ENCODE measurements around the gene FBXW12.
"Not testable (repeated sequence)": the region's sequence is repeated elsewhere in the genome, so short reads cannot be mapped to it uniquely, and the experiment has no call there.

Gene FBXW12

GRCh38 chr3:48372862-48373435 lies 930 bp downstream of the FBXW12 start:
- no peak for DNase-seq (ENCODE audit: low read depth)

DNA sequence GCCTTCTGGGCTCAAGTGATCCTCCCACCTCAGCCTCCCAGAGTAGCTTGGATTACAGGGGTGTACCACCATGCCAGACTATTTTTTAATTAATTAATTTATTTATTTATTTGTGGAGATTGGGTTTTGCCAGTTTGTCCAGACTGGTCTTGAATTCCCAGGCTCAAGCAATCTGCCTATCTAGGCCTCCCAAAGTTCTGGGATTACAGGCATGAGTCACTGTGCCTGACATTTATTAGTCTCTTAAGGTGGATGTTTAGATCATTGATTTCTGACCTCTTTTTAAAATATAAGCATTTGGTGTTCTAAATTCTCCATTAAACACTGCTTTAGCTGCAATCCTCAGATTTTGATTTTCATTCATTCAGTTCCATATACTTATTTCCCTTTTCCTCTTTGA lies 15.6 kb downstream of the FBXW12 start:
- no peak for DNase-seq (ENCODE audit: low read depth)

DNA sequence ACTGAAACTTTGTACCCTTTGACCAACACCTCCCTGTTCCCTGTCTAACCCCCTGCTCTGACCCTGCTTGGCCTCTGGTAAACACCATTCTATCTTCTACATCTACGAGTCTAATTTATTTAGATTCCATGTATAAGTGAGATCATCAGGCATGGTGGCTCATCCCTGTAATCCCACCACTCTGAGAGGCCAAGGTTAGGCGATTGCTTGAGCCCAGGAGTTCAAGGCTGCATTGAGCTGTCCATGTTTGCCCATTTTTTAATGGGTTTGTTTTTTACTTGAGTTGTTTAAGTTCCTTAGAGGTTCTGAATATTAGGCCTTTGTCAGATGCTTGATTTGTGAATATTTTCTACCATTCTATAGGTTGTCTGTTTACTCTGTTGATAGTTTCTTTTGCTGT lies 16.9 kb downstream of the FBXW12 start:
- DNase-seq (ENCODE audit: low read depth): no peak

DNA sequence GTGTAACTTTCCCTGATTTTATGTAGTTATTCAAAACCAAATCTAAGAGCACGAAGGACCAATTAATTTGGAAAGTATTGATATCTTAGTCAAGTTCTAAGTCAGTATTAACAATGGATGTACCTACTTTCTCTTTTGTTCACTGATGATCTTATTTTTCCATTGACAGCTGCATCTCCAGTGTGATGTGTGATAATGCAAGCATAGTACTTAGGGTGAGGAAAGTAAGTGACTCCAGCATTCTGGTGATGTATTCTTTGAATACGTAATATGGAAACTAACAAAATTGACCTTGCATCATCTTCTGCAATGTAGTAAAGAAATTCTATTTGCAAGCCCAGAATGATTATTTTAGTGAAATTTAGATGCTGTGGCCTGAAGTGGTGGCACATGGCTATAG lies 22.4 kb downstream of the FBXW12 start:
- DNase-seq (ENCODE audit: low read depth): no peak

DNA sequence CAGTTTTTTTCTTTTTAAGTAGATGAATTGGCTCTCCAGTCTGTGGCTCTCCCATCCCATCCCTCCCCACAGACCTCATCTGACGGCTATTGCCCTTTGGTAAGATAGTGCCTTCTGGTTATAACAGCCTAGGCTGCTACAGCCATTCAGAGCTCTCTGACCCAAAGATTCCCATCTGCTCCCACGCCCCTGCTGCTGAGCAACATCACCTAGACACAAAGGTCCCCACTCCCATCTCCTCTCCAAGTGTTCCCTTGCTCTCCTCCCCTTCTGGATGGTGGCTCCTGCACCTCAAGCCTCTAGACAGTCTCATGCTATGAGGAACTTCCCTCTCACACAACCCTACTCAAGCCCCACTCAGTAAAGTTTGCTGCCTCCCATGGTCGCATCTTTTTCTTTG lies 23.7 kb downstream of the FBXW12 start:
- no peak for DNase-seq (ENCODE audit: low read depth)

DNA sequence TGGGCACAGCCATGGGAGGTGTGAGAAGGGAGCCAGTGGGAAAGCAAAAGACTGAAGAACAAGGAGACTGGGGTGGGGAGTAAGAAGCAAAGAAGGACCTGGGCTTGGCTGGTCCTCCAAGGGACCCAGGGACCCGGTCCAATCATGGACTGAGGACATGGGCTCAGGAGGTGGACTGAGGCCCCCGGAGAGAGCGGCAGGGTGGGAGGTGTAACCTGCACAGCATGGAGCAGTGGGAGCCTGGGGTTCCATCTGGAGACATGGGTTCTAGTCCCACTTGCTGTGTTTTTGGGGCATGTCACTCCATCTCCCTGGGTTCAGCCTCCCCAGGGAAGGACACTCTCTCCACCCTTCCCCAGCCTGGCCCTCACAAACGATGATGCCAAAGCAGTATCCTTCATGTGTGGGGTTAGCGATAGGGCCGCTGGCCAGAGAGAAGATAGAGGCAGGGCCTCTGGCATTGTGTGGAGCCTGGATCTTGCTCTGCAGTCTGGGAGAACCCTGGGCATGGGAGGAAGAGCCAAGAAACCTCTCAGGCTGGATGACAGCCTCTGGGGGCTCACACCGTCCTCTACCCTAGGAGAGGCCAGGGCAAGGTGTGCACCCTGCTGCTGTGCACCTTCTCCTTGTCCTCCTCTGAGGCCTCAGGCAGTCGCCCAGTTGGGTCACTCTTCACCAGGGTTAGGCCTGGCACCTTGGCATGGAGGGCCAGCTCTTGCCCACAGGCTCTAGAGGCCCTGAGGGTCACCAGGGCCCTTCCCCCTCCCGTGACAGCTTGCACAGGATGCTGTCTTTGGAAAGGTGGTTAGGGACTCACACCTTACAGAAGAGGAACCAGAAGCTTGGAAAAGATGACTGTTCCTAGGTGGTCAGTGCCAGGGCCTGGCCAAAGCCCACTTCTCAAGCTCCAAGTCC lies 26.0 kb downstream of the FBXW12 start:
- no peak for DNase-seq (ENCODE audit: low read depth)

- DNase-seq (ENCODE audit: low read depth): no peak
Observed at GRCh38 chr3:48398701-48399386, 26.8 kb downstream of the FBXW12 start.

DNA sequence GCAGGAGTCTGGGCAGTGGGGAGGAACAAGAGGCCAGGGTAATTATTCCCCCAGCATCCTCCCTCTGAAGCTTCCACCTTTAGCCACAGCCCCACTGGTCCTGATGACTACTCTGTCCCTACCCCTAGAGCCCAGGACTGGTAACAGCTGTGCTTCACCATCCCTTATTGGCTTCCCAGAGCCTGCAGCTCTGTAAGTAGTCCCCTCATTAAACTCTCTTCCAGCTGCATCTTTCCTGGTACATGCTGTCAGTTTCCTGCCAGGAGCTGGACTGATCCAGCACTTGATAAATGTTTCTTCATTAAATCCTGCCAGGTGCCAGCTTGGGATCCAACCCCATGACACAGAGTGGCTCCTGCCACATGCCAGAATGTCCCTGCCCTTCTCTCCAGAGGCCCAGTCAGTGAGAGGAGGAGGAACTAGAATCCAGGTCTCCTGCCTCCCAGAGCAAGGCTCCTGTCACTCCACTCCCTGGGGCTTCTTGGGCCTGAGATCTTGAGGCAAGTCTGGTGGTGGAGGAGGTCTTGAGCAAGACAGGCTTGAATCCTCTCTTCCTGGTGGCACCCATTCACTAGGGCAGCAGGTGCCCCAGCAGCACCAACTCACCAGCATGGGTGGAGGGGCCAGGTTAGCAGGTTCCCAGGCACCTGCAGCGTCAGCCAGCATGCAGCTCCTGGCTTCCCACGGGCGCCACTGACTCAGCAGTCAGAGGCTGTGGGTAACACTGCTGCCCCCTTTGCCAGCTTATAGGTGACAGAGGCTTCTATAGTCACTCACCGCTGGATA lies 27.6 kb downstream of the FBXW12 start:
- DNase-seq (ENCODE audit: low read depth): no peak

- peak; percentile 68 for DNase-seq (ENCODE audit: low read depth)
Observed at GRCh38 chr3:48400824-48401433, 28.9 kb downstream of the FBXW12 start.

DNA sequence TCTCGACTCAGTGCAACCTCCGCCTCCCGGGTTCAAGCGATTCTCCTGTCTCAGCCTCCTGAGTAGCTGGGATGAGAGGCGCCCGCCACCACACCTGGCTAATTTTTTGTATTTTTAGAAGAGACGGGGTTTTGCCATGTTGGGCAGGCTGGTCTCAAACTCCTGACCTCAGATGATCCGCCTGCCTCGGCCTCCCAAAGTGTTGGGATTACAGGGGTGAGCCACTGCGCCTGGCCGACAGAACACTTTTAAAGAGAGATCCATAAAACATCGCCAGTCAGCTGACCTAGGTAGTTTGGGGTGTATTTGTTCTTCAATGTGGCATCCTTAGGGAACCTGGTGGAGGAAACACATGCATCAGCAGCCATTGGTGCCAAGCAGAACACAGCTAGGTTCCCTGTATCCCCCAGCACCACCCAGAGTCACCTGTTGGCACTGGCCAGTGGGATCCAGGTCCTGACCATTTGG lies 29.4 kb downstream of the FBXW12 start:
- not testable (repeated sequence) for DNase-seq (ENCODE audit: low read depth)

DNA sequence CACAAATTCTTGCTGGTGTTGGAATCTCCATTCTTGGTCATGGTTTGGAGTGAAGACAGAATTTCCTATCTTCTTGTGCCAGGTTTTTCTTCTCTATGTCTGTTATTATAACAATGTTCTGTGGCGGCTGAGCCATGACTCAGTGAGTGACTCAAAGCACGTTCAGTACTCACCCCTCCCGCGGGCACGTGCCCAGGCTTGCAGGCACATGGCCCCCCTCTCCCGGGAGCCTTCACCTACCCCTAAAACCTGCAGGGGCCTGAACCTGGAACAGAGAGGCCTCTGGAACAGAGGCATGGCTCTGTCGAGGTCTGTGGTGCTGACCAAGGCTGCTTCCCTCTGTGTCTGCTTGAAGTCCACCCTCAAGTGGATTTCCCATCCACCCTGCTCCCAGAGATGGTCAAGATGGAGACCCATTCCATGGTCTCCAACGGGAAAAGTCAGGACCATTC lies 30.3 kb downstream of the FBXW12 start:
- peak; percentile 94 for DNase-seq (ENCODE audit: low read depth)

DNA sequence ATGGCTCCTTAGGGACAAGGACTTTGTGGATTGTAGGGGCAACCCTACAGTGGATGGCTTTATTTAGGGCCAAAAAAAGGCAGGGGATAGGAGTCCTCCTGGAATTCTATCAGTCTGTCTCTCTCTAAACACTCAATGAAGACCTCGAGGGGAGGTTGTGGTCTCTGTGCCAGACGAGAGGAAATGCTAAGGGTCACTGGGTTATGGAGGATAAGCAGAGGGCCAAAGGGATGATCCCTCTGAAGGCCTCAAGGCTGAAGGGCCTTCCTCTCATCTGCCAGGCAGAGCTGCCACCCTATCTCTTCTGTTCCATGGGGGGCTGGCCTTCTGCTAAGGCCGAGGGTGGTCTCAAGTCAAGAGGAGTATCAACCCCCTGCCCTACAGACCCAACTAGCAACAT lies 30.9 kb downstream of the FBXW12 start:
- DNase-seq (ENCODE audit: low read depth): no peak

DNA sequence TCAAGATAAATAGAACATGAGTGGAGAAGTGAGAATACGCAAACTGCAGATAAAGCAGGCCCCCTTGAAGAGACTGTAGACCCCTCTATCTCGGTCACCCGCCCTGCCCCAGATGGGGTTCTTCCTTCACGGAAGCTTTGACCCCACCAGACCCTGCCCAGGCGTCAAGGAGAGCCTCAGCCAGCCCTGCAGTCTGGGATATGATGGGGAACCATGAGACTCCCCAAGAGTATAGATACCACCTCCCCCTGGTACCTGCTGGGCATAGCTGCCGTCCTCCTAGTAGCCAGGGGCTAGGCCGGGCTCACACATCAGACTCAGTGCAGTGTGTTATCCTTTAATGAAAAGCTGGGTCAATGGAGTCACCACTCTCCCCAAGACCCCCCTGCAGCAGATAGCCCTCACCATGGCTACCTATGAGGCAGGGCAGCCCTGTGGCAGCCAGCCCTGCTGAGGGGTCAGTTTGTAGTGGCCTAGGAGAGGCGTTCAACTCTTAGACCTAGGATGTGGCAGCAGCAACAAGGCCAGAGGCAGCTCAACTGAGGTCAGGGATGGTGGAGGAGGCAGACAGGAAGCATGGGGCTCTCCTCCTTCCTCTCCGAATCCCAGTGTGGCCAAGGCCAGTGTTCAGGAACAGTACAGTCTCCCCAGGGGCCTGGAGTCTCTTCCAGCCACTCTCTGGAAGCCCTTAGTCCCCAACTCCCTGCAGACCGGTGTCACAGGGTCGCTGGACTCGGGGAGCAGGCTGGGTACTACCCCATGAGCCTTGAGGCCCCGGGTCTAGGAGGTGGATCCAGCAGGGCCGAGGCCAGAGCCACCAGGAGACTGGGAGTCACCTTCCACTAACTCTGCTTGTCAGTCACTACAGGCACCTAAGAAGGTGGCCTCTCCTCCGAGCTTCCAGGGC lies 31.8 kb downstream of the FBXW12 start:
- DNase-seq (ENCODE audit: low read depth): no peak

DNA sequence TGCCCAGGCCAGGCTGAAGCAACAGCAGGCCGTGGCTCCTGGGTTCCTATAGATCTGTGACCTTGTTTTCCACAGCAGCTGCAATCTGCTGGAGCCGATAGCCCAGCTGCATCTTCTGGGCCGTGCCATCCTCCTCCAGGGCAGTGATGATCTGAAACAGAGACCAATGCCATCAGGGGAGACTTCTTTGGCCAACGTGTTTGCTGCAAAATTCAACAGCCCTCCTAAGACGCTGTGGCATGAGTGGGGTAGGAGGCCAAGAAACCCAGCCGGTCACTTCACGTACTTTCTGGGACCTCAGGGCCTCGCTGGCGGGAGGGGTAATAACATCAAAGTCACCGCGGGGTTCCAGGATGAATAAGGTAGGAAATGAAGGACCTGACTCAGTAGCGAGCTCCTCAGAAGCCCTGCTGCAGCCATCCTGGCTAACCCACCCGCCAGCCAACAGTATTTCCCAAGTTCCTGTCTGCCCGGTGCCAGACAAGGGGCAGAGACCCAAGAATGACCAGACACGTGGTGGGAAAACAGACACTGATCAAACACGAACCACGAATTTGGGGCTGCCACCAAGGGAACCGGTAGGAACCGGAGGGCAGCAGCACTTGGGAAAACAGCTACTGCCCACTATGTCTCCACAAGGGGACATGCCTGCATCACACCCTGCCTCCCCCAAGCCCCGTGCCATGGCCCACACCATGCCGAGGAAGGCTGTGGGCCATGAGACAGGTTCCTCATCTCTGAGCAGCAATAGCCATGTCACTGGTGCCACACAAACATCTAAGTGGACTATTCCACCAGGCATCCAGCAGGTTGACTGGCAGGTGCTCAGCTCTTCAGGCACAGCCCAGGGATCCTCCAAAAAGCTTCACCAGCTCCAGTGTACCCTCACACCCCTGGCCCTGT lies 32.7 kb downstream of the FBXW12 start:
- DNase-seq (ENCODE audit: low read depth): no peak

GRCh38 chr3:48405343-48405881 lies 33.4 kb downstream of the FBXW12 start:
- no peak for DNase-seq (ENCODE audit: low read depth)

- no peak for DNase-seq (ENCODE audit: low read depth)
Observed at GRCh38 chr3:48405971-48406370, 34.0 kb downstream of the FBXW12 start.

GRCh38 chr3:48406443-48407431 lies 34.7 kb downstream of the FBXW12 start:
- DNase-seq (ENCODE audit: low read depth): no peak

DNA sequence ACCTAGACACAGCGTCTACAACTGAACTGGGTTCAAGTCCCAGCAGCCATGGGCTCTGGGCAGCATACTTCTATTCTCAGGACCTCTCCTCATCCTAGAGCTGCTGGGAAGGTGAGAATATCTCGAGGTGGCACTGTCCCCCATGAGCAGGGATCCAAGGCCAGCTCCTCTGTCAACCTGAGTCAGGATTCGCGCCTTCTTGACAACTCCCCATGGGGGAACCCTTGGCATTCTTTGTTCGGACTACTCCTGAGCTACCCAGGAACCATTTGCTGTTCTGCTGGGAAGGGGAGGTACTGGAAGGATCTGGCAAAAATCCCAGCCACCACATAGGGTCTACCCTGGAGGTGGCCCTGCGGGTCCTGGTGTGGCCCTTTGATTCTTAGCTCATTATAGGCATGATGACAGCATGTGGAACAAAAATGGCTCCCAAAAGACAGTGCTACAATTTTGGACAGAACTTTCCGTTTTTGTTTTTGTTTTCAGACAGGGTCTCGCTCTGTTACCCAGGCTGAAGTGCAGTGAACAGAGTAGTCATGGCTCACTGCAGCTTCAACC lies 35.6 kb downstream of the FBXW12 start:
- no peak for DNase-seq (ENCODE audit: low read depth)

Measured in EH (cell line).